GM06990 (cell line): ENCODE measurements around the gene RNF115.

Source experiments
- DNase-seq: peaks from one replicate; pipeline ENCODE4 v3.0.0-alpha.2; 2011; ENCODE audit not compliant: insufficient read length; ENCODE audit errors: extremely low read depth
- H3K27me3 ChIP-seq: replicated peaks from 2 replicates; pipeline ENCODE4 v1.6.0; 2011; ENCODE audit warnings: low read length; ENCODE audit not compliant: control insufficient read depth, insufficient read depth
- H3K36me3 ChIP-seq: 2 replicates; pipeline ENCODE4 v1.5.1; 2011; ENCODE audit warnings: low read length; ENCODE audit not compliant: control insufficient read depth, insufficient read depth
- H3K4me3 ChIP-seq: replicated peaks from 2 replicates; pipeline ENCODE4 v1.5.1; 2011; ENCODE audit warnings: low read depth, mild to moderate bottlenecking, control low read depth, low read length
- CTCF ChIP-seq: IDR thresholded peaks from 2 replicates; pipeline ENCODE4 v1.5.1; 2011; ENCODE audit warnings: low read length, control low read depth, mild to moderate bottlenecking, inconsistent platforms; ENCODE audit not compliant: insufficient read depth, poor library complexity, severe bottlenecking

RNF115 gene

GRCh38 chr1:145702052-145702451, 121.8 kb downstream of the RNF115 start:
- Histone ChIP-seq H3K27me3 (no peaks in the 10 kb centered on the region), H3K4me3 (no peak overlapping the region), H3K36me3 (no peaks in the 10 kb centered on the region)
- no peak for DNase-seq
- TF ChIP-seq CTCF, result no peak

GRCh38 chr1:145701306-145701862, 122.5 kb downstream of the RNF115 start:
- TF ChIP-seq CTCF, result no peak
- H3K36me3 ChIP-seq, result no peaks in the 10 kb centered on the region
- no peaks in the 10 kb centered on the region for H3K27me3 ChIP-seq
- no peak for DNase-seq
- H3K4me3 ChIP-seq, result no peak overlapping the region

- Histone ChIP-seq H3K36me3 (no peaks in the 10 kb centered on the region), H3K27me3 (no peaks in the 10 kb centered on the region), H3K4me3 (no peak overlapping the region)
- no peak for DNase-seq
- TF ChIP-seq CTCF, result no peak
Measured at GRCh38 chr1:145696630-145696960, 127.3 kb downstream of the RNF115 start.

GRCh38 chr1:145695821-145696629, 127.9 kb downstream of the RNF115 start:
- Histone ChIP-seq H3K4me3 (no peak overlapping the region), H3K27me3 (no peaks in the 10 kb centered on the region), H3K36me3 (no peaks in the 10 kb centered on the region)
- no peak for DNase-seq
- no peak for TF ChIP-seq CTCF

- Histone ChIP-seq H3K36me3 (no peaks in the 10 kb centered on the region), H3K4me3 (no peak overlapping the region), H3K27me3 (no peaks in the 10 kb centered on the region)
- no peak for TF ChIP-seq CTCF
- DNase-seq, result no peak
Measured at GRCh38 chr1:145692785-145693443, 131.0 kb downstream of the RNF115 start.
